ENCODE data around the gene KATNAL1. TPM values are rescaled to one million over a fixed set of nuclear protein-coding genes. Genes with fewer than 3 reads are reported as not detected.

Gene KATNAL1
- polyA plus RNA-seq, 3 donors: 0.49 to 1.2 (median 1.0) TPM

GRCh38 chr13:30247406-30247805, 59.9 kb downstream of the KATNAL1 start:
- WGBS (ENCODE audit: insufficient coverage): no CpG with 5 or more reads among the region's 2 CpGs

GRCh38 chr13:30241532-30241931, 65.8 kb downstream of the KATNAL1 start:
- no peak overlapping the region for H3K4me2 ChIP-seq (replicated peaks; ENCODE audit: extremely low read depth, low read length, poor library complexity, severe bottlenecking)
- H3K79me2 ChIP-seq (ENCODE audit: insufficient read depth, low read length): no peaks in the 10 kb centered on the region
- H4K20me1 ChIP-seq (ENCODE audit: insufficient read depth, low read length): no peaks in the 10 kb centered on the region
- H3K27me3 Mint-ChIP-seq (ENCODE audit: low read depth in 3 of 3): peaks cover 0 to 2% (median 0%) of the 10 kb centered on the region in 3 donors
- intact Hi-C loops (cut with micrococcal nuclease): no loop called here
- H3K36me3 Mint-ChIP-seq: peaks cover 13 to 18% of the 10 kb centered on the region in 2 donors
- no peak overlapping the region for H3K9ac ChIP-seq (ENCODE audit: insufficient read depth, low read length, poor library complexity, severe bottlenecking)
- no peak overlapping the region for H3K4me3 Mint-ChIP-seq
- H3K9me3 Mint-ChIP-seq: peaks cover 3 to 14% (median 7%) of the 10 kb centered on the region in 7 donors
- H3K9me3 ChIP-seq (replicated peaks in 1 of 2; ENCODE audit: control insufficient read depth in 1 of 2, insufficient read depth in 1 of 2, low read length in 2 of 2): no peaks in the 10 kb centered on the region
- peaks cover 0 to 4% of the 10 kb centered on the region in 2 donors for H3K36me3 ChIP-seq (replicated peaks in 1 of 2; ENCODE audit: control insufficient read depth in 1 of 2, insufficient read depth in 2 of 2, low read length in 2 of 2)
- TF ChIP-seq CTCF (IDR thresholded peaks at IDR 0.05): no peak
- no peak overlapping the region for H3K27ac Mint-ChIP-seq
- DNase-seq: no peak
- no peak overlapping the region for H2AFZ ChIP-seq (ENCODE audit: insufficient read depth, low read depth, low read length, poor library complexity, severe bottlenecking)
- H3K27me3 ChIP-seq (ENCODE audit: control insufficient read depth in 2 of 2, insufficient read depth in 2 of 2, low read length in 2 of 2): no peaks in the 10 kb centered on the region
- H3K4me3 ChIP-seq (replicated peaks in 1 of 3; ENCODE audit: low read depth in 2 of 3, low read length in 3 of 3): no peak overlapping the region
- H3K4me1 Mint-ChIP-seq: no peaks in the 10 kb centered on the region
- no peak overlapping the region for H3K27ac ChIP-seq (ENCODE audit: low read depth in 1 of 2, low read length in 2 of 2)
- 100% methylated on average over 1 of the region's 2 CpGs for WGBS (ENCODE audit: insufficient coverage)
- H3K4me1 ChIP-seq (ENCODE audit: control insufficient read depth in 1 of 2, insufficient read depth in 2 of 2, low read length in 2 of 2): no peaks in the 10 kb centered on the region

More at GRCh38 chr13:30247406-30247805, 59.9 kb downstream of the KATNAL1 start:
- Histone ChIP-seq H3K9me3 (replicated peaks in 1 of 2; ENCODE audit: control insufficient read depth in 1 of 2, insufficient read depth in 1 of 2, low read length in 2 of 2) (peaks cover 3 to 7% of the 10 kb centered on the region in 2 donors), H2AFZ (ENCODE audit: insufficient read depth, low read depth, low read length, poor library complexity, severe bottlenecking) (no peak overlapping the region), H3K4me1 (ENCODE audit: control insufficient read depth in 1 of 2, insufficient read depth in 2 of 2, low read length in 2 of 2) (no peaks in the 10 kb centered on the region), H3K36me3 (replicated peaks in 1 of 2; ENCODE audit: control insufficient read depth in 1 of 2, insufficient read depth in 2 of 2, low read length in 2 of 2) (peaks cover 0 to 6% of the 10 kb centered on the region in 2 donors), H3K4me3 (replicated peaks in 1 of 3; ENCODE audit: low read depth in 2 of 3, low read length in 3 of 3) (no peak overlapping the region), H3K4me2 (replicated peaks; ENCODE audit: extremely low read depth, low read length, poor library complexity, severe bottlenecking) (no peak overlapping the region), H3K27me3 (ENCODE audit: control insufficient read depth in 2 of 2, insufficient read depth in 2 of 2, low read length in 2 of 2) (no peaks in the 10 kb centered on the region), H3K79me2 (ENCODE audit: insufficient read depth, low read length) (no peaks in the 10 kb centered on the region), H3K27ac (ENCODE audit: low read depth in 1 of 2, low read length in 2 of 2) (no peak overlapping the region), H3K9ac (ENCODE audit: insufficient read depth, low read length, poor library complexity, severe bottlenecking) (no peak overlapping the region), H4K20me1 (ENCODE audit: insufficient read depth, low read length) (no peaks in the 10 kb centered on the region)
- peaks cover 10 to 19% of the 10 kb centered on the region in 2 donors for H3K36me3 Mint-ChIP-seq
- no peak overlapping the region for H3K4me3 Mint-ChIP-seq
- DNase-seq: no peak
- no peaks in the 10 kb centered on the region for H3K4me1 Mint-ChIP-seq
- TF ChIP-seq CTCF (IDR thresholded peaks at IDR 0.05): no peak
- intact Hi-C loops (cut with micrococcal nuclease): no loop called here
- H3K27ac Mint-ChIP-seq: no peak overlapping the region
- H3K27me3 Mint-ChIP-seq (ENCODE audit: low read depth in 3 of 3): peaks cover 0 to 2% (median 0%) of the 10 kb centered on the region in 3 donors
- peaks cover 5 to 24% (median 15%) of the 10 kb centered on the region in 7 donors for H3K9me3 Mint-ChIP-seq

Measured in CD14-positive monocyte (primary cell).